ENCODE measurements around the gene PI4K2B.

The PI4K2B gene

GRCh38 chr4:25233737-25234389 lies at the start of gene PI4K2B:
Gene PI4K2B, plus strand, starts transcription at chr4:25234033. Its CDS starts 131 bp downstream, at chr4:25234164.
- ChIA-PET CTCF (interaction anchor here (1.7 kb wide), 1 partner anchor 78 kb away, joined by 6 read pairs; the partner anchor contains the start of gene ZCCHC4), POLR2A (interaction anchor here (0.6 to 3.3 kb wide), 7 partner anchors 20 to 78 kb away, joined by 3 to 14 read pairs (median 3); partner anchors contain the start of genes SEPSECS and ZCCHC4)
- TF ChIP-seq L3MBTL2 (conservative IDR thresholded peaks at IDR 0.05): peak; percentile 87
- TF ChIP-seq SUZ12 (IDR thresholded peaks at IDR 0.05): no peak
- no peak for TF ChIP-seq BHLHE40 (IDR thresholded peaks at IDR 0.05; ENCODE audit: borderline replicate concordance)
- peak; percentile 85 for DNase-seq (ENCODE audit: extremely low spot score)

GRCh38 chr4:25184056-25184455 lies 49.8 kb upstream of the PI4K2B start:
- CTCF ChIA-PET: no interaction called here
- TF ChIP-seq ARNT (IDR thresholded peaks at IDR 0.05): no peak
- no peak for TF ChIP-seq FOXA1 (IDR thresholded peaks at IDR 0.05)
- no peak for TF ChIP-seq SP1 (IDR thresholded peaks at IDR 0.05)
- TF ChIP-seq BHLHE40 (IDR thresholded peaks at IDR 0.05; ENCODE audit: borderline replicate concordance): no peak
- no peak for TF ChIP-seq ZNF384 (IDR thresholded peaks at IDR 0.05)
- no peak for DNase-seq (ENCODE audit: extremely low spot score)
- POLR2A ChIA-PET: no interaction called here

GRCh38 chr4:25190407-25190806 lies 43.4 kb upstream of the PI4K2B start:
- no peak for TF ChIP-seq ARNT (IDR thresholded peaks at IDR 0.05)
- TF ChIP-seq FOXA1 (IDR thresholded peaks at IDR 0.05): no peak
- no peak for TF ChIP-seq NFRKB (IDR thresholded peaks at IDR 0.05)
- no peak for DNase-seq (ENCODE audit: extremely low spot score)
- CTCF ChIA-PET: no interaction called here
- POLR2A ChIA-PET: no interaction called here

GRCh38 chr4:25198713-25199112 lies 35.1 kb upstream of the PI4K2B start:
- POLR2A ChIA-PET: no interaction called here
- DNase-seq (ENCODE audit: extremely low spot score): no peak
- CTCF ChIA-PET: no interaction called here
- TF ChIP-seq TARDBP (IDR thresholded peaks at IDR 0.05) (no peak), ELF4 (IDR thresholded peaks at IDR 0.05) (no peak), FOXM1 (IDR thresholded peaks at IDR 0.05; ENCODE audit: borderline replicate concordance) (no peak), LEF1 (IDR thresholded peaks at IDR 0.05; ENCODE audit: borderline replicate concordance) (no peak), HDGF (IDR thresholded peaks at IDR 0.05; ENCODE audit: borderline replicate concordance) (no peak), FOXA1 (IDR thresholded peaks at IDR 0.05) (no peak), CTBP1 (IDR thresholded peaks at IDR 0.05; ENCODE audit: borderline replicate concordance) (no peak)

- CTCF ChIA-PET: no interaction called here
- POLR2A ChIA-PET: no interaction called here
- TF ChIP-seq L3MBTL2 (conservative IDR thresholded peaks at IDR 0.05): no peak
- no peak for TF ChIP-seq PKNOX1 (IDR thresholded peaks at IDR 0.05)
- no peak for TF ChIP-seq HDGF (IDR thresholded peaks at IDR 0.05; ENCODE audit: borderline replicate concordance)
- no peak for TF ChIP-seq TARDBP (IDR thresholded peaks at IDR 0.05)
- no peak for DNase-seq (ENCODE audit: extremely low spot score)
Measured at GRCh38 chr4:25207997-25208396, 25.8 kb upstream of the PI4K2B start.

- CTCF ChIA-PET: interaction anchor here (0.5 to 0.7 kb wide), 2 partner anchors 15 to 594 kb away, joined by 4 read pairs; no protein-coding TSS in a partner anchor
- no peak for DNase-seq (ENCODE audit: extremely low spot score)
- POLR2A ChIA-PET: no interaction called here
Measured at GRCh38 chr4:25209702-25210101, 24.1 kb upstream of the PI4K2B start.

GRCh38 chr4:25211721-25212120 lies 22.1 kb upstream of the PI4K2B start:
- ChIA-PET CTCF (no interaction called here), POLR2A (no interaction called here)
- TF ChIP-seq FOXK2 (IDR thresholded peaks at IDR 0.05) (no peak), NFRKB (IDR thresholded peaks at IDR 0.05) (no peak), ARNT (IDR thresholded peaks at IDR 0.05) (no peak), FOXA1 (IDR thresholded peaks at IDR 0.05) (no peak), HDGF (IDR thresholded peaks at IDR 0.05; ENCODE audit: borderline replicate concordance) (no peak)
- no peak for DNase-seq (ENCODE audit: extremely low spot score)

More at GRCh38 chr4:25209702-25210101, 24.1 kb upstream of the PI4K2B start:
- TF ChIP-seq BHLHE40 (IDR thresholded peaks at IDR 0.05; ENCODE audit: borderline replicate concordance): no peak
- TF ChIP-seq CTBP1 (IDR thresholded peaks at IDR 0.05; ENCODE audit: borderline replicate concordance): no peak
- TF ChIP-seq FOXK2 (IDR thresholded peaks at IDR 0.05): no peak
- TF ChIP-seq PKNOX1 (IDR thresholded peaks at IDR 0.05): no peak
- TF ChIP-seq ARNT (IDR thresholded peaks at IDR 0.05): no peak

- TF ChIP-seq TARDBP (IDR thresholded peaks at IDR 0.05) (no peak), SP1 (IDR thresholded peaks at IDR 0.05) (no peak), LEF1 (IDR thresholded peaks at IDR 0.05; ENCODE audit: borderline replicate concordance) (no peak), ZNF384 (IDR thresholded peaks at IDR 0.05) (no peak), FOXM1 (IDR thresholded peaks at IDR 0.05; ENCODE audit: borderline replicate concordance) (no peak), L3MBTL2 (conservative IDR thresholded peaks at IDR 0.05) (no peak), CTBP1 (IDR thresholded peaks at IDR 0.05; ENCODE audit: borderline replicate concordance) (no peak), ELF4 (IDR thresholded peaks at IDR 0.05) (no peak), BHLHE40 (IDR thresholded peaks at IDR 0.05; ENCODE audit: borderline replicate concordance) (no peak), ARNT (IDR thresholded peaks at IDR 0.05) (no peak), FOXA1 (IDR thresholded peaks at IDR 0.05) (no peak), PKNOX1 (IDR thresholded peaks at IDR 0.05) (no peak), HDGF (IDR thresholded peaks at IDR 0.05; ENCODE audit: borderline replicate concordance) (no peak), NFRKB (IDR thresholded peaks at IDR 0.05) (no peak), SUZ12 (IDR thresholded peaks at IDR 0.05) (no peak), FOXK2 (IDR thresholded peaks at IDR 0.05) (no peak)
- ChIA-PET CTCF (no interaction called here), POLR2A (interaction anchor here (2.1 kb wide), 1 partner anchor 21 kb away, joined by 6 read pairs; the partner anchor contains the start of gene PI4K2B)
- no peak for DNase-seq (ENCODE audit: extremely low spot score)
Measured at GRCh38 chr4:25212822-25213221, 21.0 kb upstream of the PI4K2B start.

Data from HEK293T (cell line).